HL-60 (cell line): ENCODE data around the gene MYMX.

ENCODE experiments used
- DNase-seq, 2 experiments: peaks; one replicate each; pipeline ENCODE4 v3.0.0-alpha.2; 2010 to 2020; ENCODE audit warnings: low read depth in 1 of 2, low spot score in 1 of 2
- H3K27ac ChIP-seq: fragments of 250-450 bp; sonication (Bioruptor Pico); replicated peaks from 2 replicates; pipeline ENCODE4 v1.5.1; 2020; ENCODE audit warnings: mild to moderate bottlenecking, moderate library complexity
- H3K27me3 ChIP-seq: fragments of 250-450 bp; sonication (Bioruptor Pico); 2 replicates; pipeline ENCODE4 v1.5.1; 2021; ENCODE audit warnings: mild to moderate bottlenecking, moderate library complexity; ENCODE audit not compliant: insufficient read depth, poor library complexity, severe bottlenecking
- H3K4me3 ChIP-seq: replicated peaks from 2 replicates; pipeline ENCODE4 v1.5.1; 2011; ENCODE audit warnings: mild to moderate bottlenecking, control low read depth, low read length; ENCODE audit not compliant: insufficient read depth
- CTCF ChIP-seq: IDR thresholded peaks from one replicate; pipeline ENCODE4 v1.5.1; 2011; ENCODE audit warnings: low read length, control low read depth, inconsistent platforms; ENCODE audit not compliant: insufficient read depth
- GABPA ChIP-seq: IDR thresholded peaks from 2 replicates; pipeline ENCODE4 v1.6.1; 2012; ENCODE audit warnings: low read depth
- POLR2AphosphoS5 ChIP-seq: IDR thresholded peaks from 2 replicates; pipeline ENCODE4 v1.6.1; 2012; ENCODE audit warnings: low read depth
- SPI1 ChIP-seq: IDR thresholded peaks from 2 replicates; pipeline ENCODE4 v1.6.1; 2012; ENCODE audit warnings: low read depth, mild to moderate bottlenecking, borderline replicate concordance
- TF ChIP-seq, protein P1 (sequence below): IDR thresholded peaks from 2 replicates; pipeline ENCODE4 v1.6.1; 2012; ENCODE audit warnings: low read depth; ENCODE audit not compliant: insufficient replicate concordance

Gene MYMX

GRCh38 chr6:44243345-44243744 is 26.6 kb downstream of the MYMX start:
- DNase-seq = no peak
- TF ChIP-seq POLR2AphosphoS5 (no peak), SPI1 (no peak), GABPA (no peak), CTCF (no peak)
- TF ChIP-seq, protein P1, sequence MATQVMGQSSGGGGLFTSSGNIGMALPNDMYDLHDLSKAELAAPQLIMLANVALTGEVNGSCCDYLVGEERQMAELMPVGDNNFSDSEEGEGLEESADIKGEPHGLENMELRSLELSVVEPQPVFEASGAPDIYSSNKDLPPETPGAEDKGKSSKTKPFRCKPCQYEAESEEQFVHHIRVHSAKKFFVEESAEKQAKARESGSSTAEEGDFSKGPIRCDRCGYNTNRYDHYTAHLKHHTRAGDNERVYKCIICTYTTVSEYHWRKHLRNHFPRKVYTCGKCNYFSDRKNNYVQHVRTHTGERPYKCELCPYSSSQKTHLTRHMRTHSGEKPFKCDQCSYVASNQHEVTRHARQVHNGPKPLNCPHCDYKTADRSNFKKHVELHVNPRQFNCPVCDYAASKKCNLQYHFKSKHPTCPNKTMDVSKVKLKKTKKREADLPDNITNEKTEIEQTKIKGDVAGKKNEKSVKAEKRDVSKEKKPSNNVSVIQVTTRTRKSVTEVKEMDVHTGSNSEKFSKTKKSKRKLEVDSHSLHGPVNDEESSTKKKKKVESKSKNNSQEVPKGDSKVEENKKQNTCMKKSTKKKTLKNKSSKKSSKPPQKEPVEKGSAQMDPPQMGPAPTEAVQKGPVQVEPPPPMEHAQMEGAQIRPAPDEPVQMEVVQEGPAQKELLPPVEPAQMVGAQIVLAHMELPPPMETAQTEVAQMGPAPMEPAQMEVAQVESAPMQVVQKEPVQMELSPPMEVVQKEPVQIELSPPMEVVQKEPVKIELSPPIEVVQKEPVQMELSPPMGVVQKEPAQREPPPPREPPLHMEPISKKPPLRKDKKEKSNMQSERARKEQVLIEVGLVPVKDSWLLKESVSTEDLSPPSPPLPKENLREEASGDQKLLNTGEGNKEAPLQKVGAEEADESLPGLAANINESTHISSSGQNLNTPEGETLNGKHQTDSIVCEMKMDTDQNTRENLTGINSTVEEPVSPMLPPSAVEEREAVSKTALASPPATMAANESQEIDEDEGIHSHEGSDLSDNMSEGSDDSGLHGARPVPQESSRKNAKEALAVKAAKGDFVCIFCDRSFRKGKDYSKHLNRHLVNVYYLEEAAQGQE = no peak

GRCh38 chr6:44245391-44245911 is 28.7 kb downstream of the MYMX start:
- H3K27ac ChIP-seq = no peak overlapping the region
- H3K4me3 ChIP-seq = peak overlapping the region; percentile 59

More at GRCh38 chr6:44243345-44243744, 26.6 kb downstream of the MYMX start:
- no peak overlapping the region for H3K4me3 ChIP-seq
- H3K27me3 ChIP-seq = no peaks in the 10 kb centered on the region
- no peak overlapping the region for H3K27ac ChIP-seq

DNA sequence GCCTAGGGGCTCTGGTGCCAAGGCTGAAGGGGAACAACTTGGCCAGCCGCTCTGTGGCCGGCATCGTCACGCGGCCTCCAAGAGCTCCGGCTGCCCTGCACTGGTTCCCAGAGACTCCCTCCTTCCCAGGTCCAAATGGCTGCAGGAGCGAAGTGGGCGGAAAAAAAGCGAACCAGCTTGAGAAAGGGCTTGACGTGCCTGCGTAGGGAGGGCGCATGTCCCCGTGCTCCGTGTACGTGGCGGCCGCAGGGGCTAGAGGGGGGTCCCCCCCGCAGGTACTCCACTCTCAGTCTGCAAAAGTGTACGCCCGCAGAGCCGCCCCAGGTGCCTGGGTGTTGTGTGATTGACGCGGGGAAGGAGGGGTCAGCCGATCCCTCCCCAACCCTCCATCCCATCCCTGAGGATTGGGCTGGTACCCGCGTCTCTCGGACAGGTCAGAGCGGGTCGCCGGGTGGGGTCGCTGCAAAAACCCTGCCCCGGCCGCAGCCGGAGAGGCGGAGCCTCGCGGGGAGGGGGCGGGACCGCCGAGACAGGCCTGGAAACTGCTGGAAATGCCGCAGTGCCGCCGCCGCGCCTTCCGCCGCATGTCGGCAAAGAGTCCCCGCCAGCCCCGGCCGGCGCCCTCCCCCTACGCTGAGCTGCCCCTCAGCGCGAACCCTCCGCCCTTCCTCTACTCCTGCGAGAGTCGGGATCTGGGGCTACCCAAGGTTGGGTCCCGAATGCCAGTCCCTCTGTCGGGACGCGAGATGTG is 29.4 kb downstream of the MYMX start:
- no peaks in the 10 kb centered on the region for H3K27me3 ChIP-seq
- H3K27ac ChIP-seq = peak overlapping the region; percentile 92
- DNase-seq = peak in 1 of 2 experiments; percentile 77
- TF ChIP-seq, protein P1 = no peak
- no peak for TF ChIP-seq POLR2AphosphoS5
- no peak for TF ChIP-seq SPI1
- TF ChIP-seq GABPA = no peak
- peak overlapping the region; percentile 59 for H3K4me3 ChIP-seq

More at GRCh38 chr6:44245391-44245911, 28.7 kb downstream of the MYMX start:
- no peak for DNase-seq
- no peaks in the 10 kb centered on the region for H3K27me3 ChIP-seq
- TF ChIP-seq CTCF (no peak), POLR2AphosphoS5 (no peak)

DNA sequence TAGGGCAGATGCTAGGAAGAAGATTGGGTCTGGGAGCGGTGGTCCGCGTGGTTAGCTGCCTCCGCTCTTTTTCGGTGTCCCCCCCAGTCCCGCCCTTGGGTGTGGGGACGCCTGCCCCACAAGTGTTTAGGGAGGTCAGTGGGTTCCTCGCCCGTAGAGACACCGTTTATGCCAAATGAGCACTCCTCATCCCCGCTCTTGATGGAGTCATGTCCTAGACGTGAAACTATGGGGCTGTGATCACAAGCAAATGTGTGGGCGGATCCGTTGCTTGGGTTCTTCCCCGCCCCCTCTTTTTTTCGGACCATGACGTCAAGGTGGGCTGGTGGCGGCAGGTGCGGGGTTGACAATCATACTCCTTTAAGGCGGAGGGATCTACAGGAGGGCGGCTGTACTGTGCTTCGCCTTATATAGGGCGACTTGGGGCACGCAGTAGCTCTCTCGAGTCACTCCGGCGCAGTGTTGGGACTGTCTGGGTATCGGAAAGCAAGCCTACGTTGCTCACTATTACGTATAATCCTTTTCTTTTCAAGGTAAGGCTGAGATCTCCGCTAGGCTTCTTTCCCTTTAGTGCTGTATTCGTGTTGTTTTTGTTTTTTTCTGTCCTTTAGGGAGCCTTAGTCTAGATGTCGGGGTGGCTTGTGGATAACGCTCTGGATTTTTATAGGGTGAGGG is 30.1 kb downstream of the MYMX start, which contains the start of gene HSP90AB1:
Gene HSP90AB1, plus strand, starts transcription at position 439 of the 675 bp plus-strand sequence. CDS start 1,529 bp downstream, outside the sequence.
- Histone ChIP-seq H3K27ac (peak within 1 kb of the TSS; percentile 92), H3K4me3 (peak within 1 kb of the TSS; percentile 59), H3K27me3 (no peaks in the 10 kb centered on the region)
- TF ChIP-seq, protein P1 = peak; percentile 82
- TF ChIP-seq CTCF (no peak), POLR2AphosphoS5 (peak; percentile 99)
- peak; percentile 97 to 99 for DNase-seq
